ENCODE measurements around the gene ENTREP3.

The ENTREP3 gene

GRCh38 chr1:155205969-155206593 is 49.2 kb downstream of the ENTREP3 start:
- POLR2A ChIA-PET = interaction anchor here (0.7 to 3.7 kb wide), 2 partner anchors 21 kb away, joined by 3 to 37 read pairs; no protein-coding TSS in a partner anchor
- CTCF ChIA-PET = no interaction called here
- no peak for DNase-seq (ENCODE audit: extremely low spot score)
- TF ChIP-seq SP1 (IDR thresholded peaks at IDR 0.05) (no peak), ELF4 (IDR thresholded peaks at IDR 0.05) (no peak), CTBP1 (IDR thresholded peaks at IDR 0.05; ENCODE audit: borderline replicate concordance) (no peak), L3MBTL2 (conservative IDR thresholded peaks at IDR 0.05) (no peak), ZNF384 (IDR thresholded peaks at IDR 0.05) (no peak), FOXM1 (IDR thresholded peaks at IDR 0.05; ENCODE audit: borderline replicate concordance) (no peak), NFRKB (IDR thresholded peaks at IDR 0.05) (no peak), FOXA1 (IDR thresholded peaks at IDR 0.05) (no peak)

DNA sequence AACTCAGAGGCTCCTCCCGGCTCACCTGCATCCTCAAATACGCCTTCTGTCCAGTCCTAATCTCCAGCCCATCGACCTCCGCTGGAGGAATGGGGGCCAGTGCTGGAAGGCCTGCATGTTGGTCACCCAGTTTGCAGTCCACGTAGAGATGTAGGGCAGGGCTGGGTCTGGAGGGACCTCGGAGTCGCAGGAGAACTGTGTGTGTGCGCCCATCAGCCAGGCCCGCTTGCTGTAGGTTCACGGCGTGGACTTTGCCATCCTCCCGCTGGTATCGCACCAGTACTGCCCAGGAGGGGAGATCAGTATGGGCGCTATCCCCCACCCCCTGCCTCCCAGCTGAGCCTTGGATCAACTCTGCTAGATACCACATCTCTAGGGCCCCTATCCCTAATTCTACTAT is 50.2 kb downstream of the ENTREP3 start:
- POLR2A ChIA-PET = interaction anchor here (1.7 to 4.2 kb wide), 2 partner anchors 9 to 32 kb away, joined by 4 to 13 read pairs; partner anchors contain the start of gene KRTCAP2
- CTCF ChIA-PET = no interaction called here

DNA sequence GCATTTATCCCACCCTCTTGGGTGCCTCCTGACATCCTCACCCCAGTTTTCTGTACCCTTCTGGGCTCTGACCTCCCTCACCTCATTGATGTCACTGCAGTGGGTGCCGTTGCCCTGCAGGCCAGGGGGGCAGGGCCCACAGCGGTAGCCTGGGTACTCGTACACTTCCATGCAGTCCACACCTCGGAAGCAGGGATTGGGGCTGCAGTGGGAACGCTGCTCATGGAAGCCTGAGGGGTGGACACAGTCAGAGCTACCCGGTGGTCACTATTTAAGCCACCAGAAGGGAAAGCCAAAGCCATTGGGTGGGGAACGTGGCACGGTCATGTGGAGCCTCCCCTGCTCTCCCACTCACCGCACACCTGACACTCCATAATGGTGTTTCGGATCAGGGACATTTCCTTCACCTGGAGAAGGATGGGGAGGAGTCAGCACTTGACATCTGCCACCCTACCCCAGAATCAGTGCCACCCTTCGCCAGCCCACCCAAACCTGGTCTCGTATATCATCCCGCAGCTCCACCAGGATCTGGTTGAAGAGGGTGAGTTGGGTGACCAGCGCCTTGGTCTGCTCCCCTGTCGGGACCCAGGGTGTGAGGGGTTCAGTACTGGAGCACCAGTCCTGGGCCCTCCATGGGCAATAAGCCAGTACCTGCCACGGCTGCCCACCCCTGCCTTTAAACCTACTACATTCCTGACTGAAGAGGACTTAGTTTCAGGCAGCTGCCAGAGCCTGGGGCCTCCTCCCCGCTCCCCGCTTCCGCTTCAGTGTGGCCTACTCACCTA is 52.4 kb downstream of the ENTREP3 start:
- ChIA-PET POLR2A (interaction anchor here (1.2 to 4.2 kb wide), 3 partner anchors 9 to 30 kb away, joined by 3 to 13 read pairs (median 6); partner anchors contain the start of gene KRTCAP2), CTCF (interaction anchor here (1.0 to 2.6 kb wide), 2 partner anchors 9 to 35 kb away, joined by 3 to 7 read pairs; no protein-coding TSS in a partner anchor)

More for the DNA sequence above, 50.2 kb downstream of the ENTREP3 start:
- DNase-seq (ENCODE audit: extremely low spot score) = no peak
- no peak for TF ChIP-seq SP1 (IDR thresholded peaks at IDR 0.05)
- TF ChIP-seq TARDBP (IDR thresholded peaks at IDR 0.05) = no peak
- no peak for TF ChIP-seq FOXM1 (IDR thresholded peaks at IDR 0.05; ENCODE audit: borderline replicate concordance)
- TF ChIP-seq HDGF (IDR thresholded peaks at IDR 0.05; ENCODE audit: borderline replicate concordance) = no peak
- TF ChIP-seq FOXA1 (IDR thresholded peaks at IDR 0.05) = no peak
- no peak for TF ChIP-seq ELF4 (IDR thresholded peaks at IDR 0.05)
- TF ChIP-seq PKNOX1 (IDR thresholded peaks at IDR 0.05) = no peak
- no peak for TF ChIP-seq ARNT (IDR thresholded peaks at IDR 0.05)
- TF ChIP-seq BHLHE40 (IDR thresholded peaks at IDR 0.05; ENCODE audit: borderline replicate concordance) = no peak
- no peak for TF ChIP-seq FOXK2 (IDR thresholded peaks at IDR 0.05)
- TF ChIP-seq NFRKB (IDR thresholded peaks at IDR 0.05) = no peak
- TF ChIP-seq ZNF384 (IDR thresholded peaks at IDR 0.05) = no peak
- no peak for TF ChIP-seq LEF1 (IDR thresholded peaks at IDR 0.05; ENCODE audit: borderline replicate concordance)

GRCh38 chr1:155202198-155202597 is 53.1 kb downstream of the ENTREP3 start:
- CTCF ChIA-PET = interaction anchor here (1.0 to 2.6 kb wide), 2 partner anchors 8 to 34 kb away, joined by 3 to 7 read pairs; no protein-coding TSS in a partner anchor
- DNase-seq (ENCODE audit: extremely low spot score) = no peak
- POLR2A ChIA-PET = interaction anchor here (1.3 to 4.2 kb wide), 3 partner anchors 8 to 29 kb away, joined by 3 to 13 read pairs (median 6); partner anchors contain the start of gene KRTCAP2

More for the DNA sequence above, 52.4 kb downstream of the ENTREP3 start:
- TF ChIP-seq ELF4 (IDR thresholded peaks at IDR 0.05) (no peak), L3MBTL2 (conservative IDR thresholded peaks at IDR 0.05) (no peak), NFRKB (IDR thresholded peaks at IDR 0.05) (no peak), FOXM1 (IDR thresholded peaks at IDR 0.05; ENCODE audit: borderline replicate concordance) (no peak), ZNF384 (IDR thresholded peaks at IDR 0.05) (no peak), ARNT (IDR thresholded peaks at IDR 0.05) (no peak), FOXA1 (IDR thresholded peaks at IDR 0.05) (no peak), TARDBP (IDR thresholded peaks at IDR 0.05) (no peak), BHLHE40 (IDR thresholded peaks at IDR 0.05; ENCODE audit: borderline replicate concordance) (no peak), SP1 (IDR thresholded peaks at IDR 0.05) (no peak), LEF1 (IDR thresholded peaks at IDR 0.05; ENCODE audit: borderline replicate concordance) (no peak), FOXK2 (IDR thresholded peaks at IDR 0.05) (no peak)
- DNase-seq (ENCODE audit: extremely low spot score) = no peak

DNA sequence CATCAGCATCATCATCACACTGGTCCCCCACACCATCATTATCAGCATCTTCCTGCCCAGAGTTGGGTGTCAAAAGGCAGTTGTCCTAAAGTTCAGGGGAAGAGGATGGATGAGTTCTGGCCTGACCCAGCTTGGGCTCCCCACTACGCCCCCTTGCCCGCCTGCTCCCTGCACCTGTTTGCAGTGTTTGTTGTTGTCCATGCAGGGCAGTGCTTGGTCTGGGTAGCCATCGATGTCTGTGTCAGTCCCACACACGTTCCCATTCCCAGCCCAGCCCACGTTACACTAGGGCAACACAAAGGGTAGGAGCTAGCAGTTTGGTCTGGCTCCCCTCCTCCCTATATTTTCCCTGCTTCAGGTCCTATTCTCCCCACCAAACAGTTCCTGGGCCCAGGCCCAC is 54.4 kb downstream of the ENTREP3 start:
- ChIA-PET POLR2A (interaction anchor here (1.5 kb wide), 1 partner anchor 24 kb away, joined by 3 read pairs; no protein-coding TSS in a partner anchor), CTCF (no interaction called here)
- DNase-seq (ENCODE audit: extremely low spot score) = no peak
- no peak for TF ChIP-seq SP1 (IDR thresholded peaks at IDR 0.05)
- no peak for TF ChIP-seq FOXK2 (IDR thresholded peaks at IDR 0.05)
- no peak for TF ChIP-seq L3MBTL2 (conservative IDR thresholded peaks at IDR 0.05)
- TF ChIP-seq HDGF (IDR thresholded peaks at IDR 0.05; ENCODE audit: borderline replicate concordance) = no peak
- TF ChIP-seq FOXM1 (IDR thresholded peaks at IDR 0.05; ENCODE audit: borderline replicate concordance) = no peak
- TF ChIP-seq CTBP1 (IDR thresholded peaks at IDR 0.05; ENCODE audit: borderline replicate concordance) = no peak

More at GRCh38 chr1:155202198-155202597, 53.1 kb downstream of the ENTREP3 start:
- TF ChIP-seq HDGF (IDR thresholded peaks at IDR 0.05; ENCODE audit: borderline replicate concordance) (no peak), SP1 (IDR thresholded peaks at IDR 0.05) (no peak), L3MBTL2 (conservative IDR thresholded peaks at IDR 0.05) (no peak), ELF4 (IDR thresholded peaks at IDR 0.05) (no peak), PKNOX1 (IDR thresholded peaks at IDR 0.05) (no peak), CTBP1 (IDR thresholded peaks at IDR 0.05; ENCODE audit: borderline replicate concordance) (no peak), FOXK2 (IDR thresholded peaks at IDR 0.05) (no peak), FOXM1 (IDR thresholded peaks at IDR 0.05; ENCODE audit: borderline replicate concordance) (no peak), TARDBP (IDR thresholded peaks at IDR 0.05) (no peak), BHLHE40 (IDR thresholded peaks at IDR 0.05; ENCODE audit: borderline replicate concordance) (no peak), NFRKB (IDR thresholded peaks at IDR 0.05) (no peak), ZNF384 (IDR thresholded peaks at IDR 0.05) (no peak), ARNT (IDR thresholded peaks at IDR 0.05) (no peak), SUZ12 (IDR thresholded peaks at IDR 0.05) (no peak), LEF1 (IDR thresholded peaks at IDR 0.05; ENCODE audit: borderline replicate concordance) (no peak), FOXA1 (IDR thresholded peaks at IDR 0.05) (no peak)

GRCh38 chr1:155199792-155200191 is 55.5 kb downstream of the ENTREP3 start:
- CTCF ChIA-PET = no interaction called here
- POLR2A ChIA-PET = no interaction called here
- TF ChIP-seq SUZ12 (IDR thresholded peaks at IDR 0.05) = no peak
- no peak for TF ChIP-seq ARNT (IDR thresholded peaks at IDR 0.05)
- DNase-seq (ENCODE audit: extremely low spot score) = no peak

All from HEK293T (cell line).